Measurements from ENCODE around the gene WDR54. TPM values are rescaled to one million over a fixed set of nuclear protein-coding genes. Genes with fewer than 3 reads are reported as not detected.

The WDR54 gene
- total RNA-seq, 1 experiment from 2014 or later = 53.0 TPM

- TF ChIP-seq EZH2 (IDR thresholded peaks at IDR 0.05; ENCODE audit: low read depth) (no peak), CTCF (conservative IDR thresholded peaks at IDR 0.05) (no peak)
- ChIA-PET CTCF (interaction anchor here (0.6 to 0.7 kb wide), 3 partner anchors 20 to 80 kb away, joined by 4 to 9 read pairs (median 8); no protein-coding TSS in a partner anchor), POLR2A (ENCODE audit: unreplicated experiment) (interaction anchor here (0.6 to 0.7 kb wide), 4 partner anchors 28 to 997 kb away, joined by 3 to 19 read pairs (median 6); partner anchors contain the start of gene LBX2)
- H2AFZ ChIP-seq = peak overlapping the region; percentile 93
- H3K9me3 ChIP-seq (ENCODE audit: insufficient read depth, low read depth) = no peaks in the 10 kb centered on the region
- H3K79me2 ChIP-seq (ENCODE audit: low read depth) = 0 out of 2 replicates have a peak, but pooled peaks cover 3% of the 10 kb centered on the region
- H3K27me3 ChIP-seq (ENCODE audit: insufficient read depth, low read depth) = no peaks in the 10 kb centered on the region
- peak overlapping the region; percentile 89 for H3K4me3 ChIP-seq
- peak overlapping the region; percentile 74 for H3K27ac ChIP-seq
- H4K20me1 ChIP-seq (ENCODE audit: insufficient read depth) = no peaks in the 10 kb centered on the region
- no peak for DNase-seq
- peak overlapping the region; percentile 95 for H3K4me2 ChIP-seq
- intact Hi-C loops (cut with micrococcal nuclease; ENCODE audit: unreplicated experiment) = no loop called here
- BruUV-seq (replicated peaks) = no TSS peak
- peaks cover 9% of the 10 kb centered on the region for H3K4me1 ChIP-seq (replicated peaks; ENCODE audit: insufficient read depth)
- no peaks in the 10 kb centered on the region for H3K36me3 ChIP-seq (ENCODE audit: low read depth)
- H3K9me2 ChIP-seq (ENCODE audit: insufficient read depth) = no peaks in the 10 kb centered on the region
- peaks cover 61% of the 10 kb centered on the region for H3F3A ChIP-seq (ENCODE audit: insufficient read depth, low read depth)
Observed at GRCh38 chr2:74471332-74472065, 50.0 kb downstream of the WDR54 start.

GRCh38 chr2:74472086-74472944 lies 50.8 kb downstream of the WDR54 start, which contains the start of gene MRPL53:
Gene MRPL53 (minus strand): TSS chr2:74472680. CDS start chr2:74472660, 20 bp downstream.
- Histone ChIP-seq H3K4me2 (peak within 1 kb of the TSS; percentile 95), H3K4me3 (peak within 1 kb of the TSS; percentile 89), H3F3A (ENCODE audit: insufficient read depth, low read depth) (peaks cover 66% of the 10 kb centered on the region), H3K79me2 (ENCODE audit: low read depth) (0 out of 2 replicates have a peak, but pooled peaks cover 3% of the 10 kb centered on the region), H3K9me3 (ENCODE audit: insufficient read depth, low read depth) (no peaks in the 10 kb centered on the region), H3K36me3 (ENCODE audit: low read depth) (no peaks in the 10 kb centered on the region), H3K9me2 (ENCODE audit: insufficient read depth) (no peaks in the 10 kb centered on the region), H2AFZ (peak within 1 kb of the TSS; percentile 93), H4K20me1 (ENCODE audit: insufficient read depth) (no peaks in the 10 kb centered on the region), H3K27ac (peak within 1 kb of the TSS; percentile 74), H3K27me3 (ENCODE audit: insufficient read depth, low read depth) (no peaks in the 10 kb centered on the region), H3K4me1 (replicated peaks; ENCODE audit: insufficient read depth) (peaks cover 9% of the 10 kb centered on the region)
- ChIA-PET POLR2A (ENCODE audit: unreplicated experiment) (interaction anchor here (1.3 kb wide), 1 partner anchor 14 kb away, joined by 7 read pairs; the partner anchor contains the start of gene WBP1), CTCF (interaction anchor here (0.6 kb wide), 1 partner anchor 82 kb away, joined by 13 read pairs; the partner anchor contains the start of gene LOXL3)
- peak; percentile 91 to 93 for DNase-seq
- no peak for TF ChIP-seq EZH2 (IDR thresholded peaks at IDR 0.05; ENCODE audit: low read depth)
- TF ChIP-seq CTCF (conservative IDR thresholded peaks at IDR 0.05) = no peak
- BruUV-seq (replicated peaks) = TSS peak; percentile 76
- intact Hi-C loops (cut with micrococcal nuclease; ENCODE audit: unreplicated experiment) = no loop called here

- TSS peak; percentile 82 for BruUV-seq (replicated peaks)
- H2AFZ ChIP-seq = peak overlapping the region; percentile 93
- peaks cover 9% of the 10 kb centered on the region for H3K4me1 ChIP-seq (replicated peaks; ENCODE audit: insufficient read depth)
- intact Hi-C loops (cut with micrococcal nuclease; ENCODE audit: unreplicated experiment) = no loop called here
- H3K36me3 ChIP-seq (ENCODE audit: low read depth) = no peaks in the 10 kb centered on the region
- peak overlapping the region; percentile 95 for H3K4me2 ChIP-seq
- 0 out of 2 replicates have a peak, but pooled peaks cover 3% of the 10 kb centered on the region for H3K79me2 ChIP-seq (ENCODE audit: low read depth)
- ChIA-PET CTCF (interaction anchor here (0.6 kb wide), 1 partner anchor 81 kb away, joined by 13 read pairs; the partner anchor contains the start of gene LOXL3), POLR2A (ENCODE audit: unreplicated experiment) (interaction anchor here (0.6 to 1.3 kb wide), 2 partner anchors 15 to 181 kb away, joined by 3 to 7 read pairs; partner anchors contain the start of genes SEMA4F and WBP1)
- no peaks in the 10 kb centered on the region for H3K9me3 ChIP-seq (ENCODE audit: insufficient read depth, low read depth)
- DNase-seq = peak in 1 of 2 experiments; percentile 28
- H3K27ac ChIP-seq = peak overlapping the region; percentile 74
- H3K27me3 ChIP-seq (ENCODE audit: insufficient read depth, low read depth) = no peaks in the 10 kb centered on the region
- H3F3A ChIP-seq (ENCODE audit: insufficient read depth, low read depth) = peaks cover 64% of the 10 kb centered on the region
- TF ChIP-seq CTCF (conservative IDR thresholded peaks at IDR 0.05) (no peak), EZH2 (IDR thresholded peaks at IDR 0.05; ENCODE audit: low read depth) (no peak)
- no peaks in the 10 kb centered on the region for H4K20me1 ChIP-seq (ENCODE audit: insufficient read depth)
- no peaks in the 10 kb centered on the region for H3K9me2 ChIP-seq (ENCODE audit: insufficient read depth)
- H3K4me3 ChIP-seq = peak overlapping the region; percentile 89
Observed at GRCh38 chr2:74472945-74473258, 51.4 kb downstream of the WDR54 start.

All from PC-9 (cell line).